ELR (cell line): Measurements from ENCODE around the gene SLC5A11.
A peak's percentile ranks its signal among the peaks of the same experiment; 100 is the strongest.
"Not testable (repeated sequence)": the region's sequence is repeated elsewhere in the genome, so short reads cannot be mapped to it uniquely, and the experiment has no call there.

Experiments used
- DNase-seq: peaks from one replicate; pipeline ENCODE4 v3.0.0-alpha.2; 2015; ENCODE audit warnings: low read depth

The SLC5A11 gene

DNA sequence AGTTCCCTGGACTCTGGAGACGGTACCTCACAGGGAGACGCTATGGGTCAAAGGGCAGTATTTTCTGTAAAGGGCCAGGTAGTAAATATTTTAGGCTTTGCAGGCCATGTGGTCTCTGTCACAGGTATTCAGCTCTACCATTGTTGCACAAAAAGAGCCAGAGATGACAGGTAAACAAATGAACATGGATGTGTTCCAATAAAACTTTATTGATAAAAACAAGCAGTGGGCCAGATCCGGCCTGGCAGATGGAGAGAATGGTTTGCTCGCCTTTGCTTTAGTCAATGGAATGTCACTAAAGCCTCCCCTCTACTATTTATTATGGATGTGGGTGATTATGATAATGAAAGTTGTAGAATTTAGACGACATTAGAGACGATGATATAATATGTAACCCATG is 8.9 kb upstream of the SLC5A11 start:
- no peak for DNase-seq

GRCh38 chr16:24837969-24838368 is 7.8 kb upstream of the SLC5A11 start:
- DNase-seq, result no peak

- peak; percentile 74 for DNase-seq
Measured at GRCh38 chr16:24838554-24839266, 7.1 kb upstream of the SLC5A11 start.

- no peak for DNase-seq
Measured at GRCh38 chr16:24839347-24839972, 6.3 kb upstream of the SLC5A11 start.

DNA sequence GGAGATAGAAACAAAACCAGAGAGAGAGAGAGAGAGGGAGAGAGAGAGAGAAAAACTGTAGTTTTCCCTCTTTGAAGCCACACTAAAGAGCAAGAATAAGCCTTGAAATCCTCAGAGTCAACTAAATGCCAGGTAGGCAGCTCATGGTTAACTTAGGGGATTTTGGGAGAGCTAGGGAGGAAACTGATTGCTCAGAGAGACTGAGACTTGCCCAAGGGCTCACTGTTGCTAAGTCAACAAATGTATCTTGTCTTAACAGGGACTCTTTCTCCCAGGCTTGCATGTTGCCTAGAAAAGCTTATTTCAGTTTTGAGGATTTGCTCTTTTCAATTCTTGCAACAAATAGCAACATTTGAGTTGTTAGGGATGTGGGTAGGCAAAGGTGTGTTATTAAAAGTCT is 4.5 kb upstream of the SLC5A11 start:
- DNase-seq, result no peak

DNA sequence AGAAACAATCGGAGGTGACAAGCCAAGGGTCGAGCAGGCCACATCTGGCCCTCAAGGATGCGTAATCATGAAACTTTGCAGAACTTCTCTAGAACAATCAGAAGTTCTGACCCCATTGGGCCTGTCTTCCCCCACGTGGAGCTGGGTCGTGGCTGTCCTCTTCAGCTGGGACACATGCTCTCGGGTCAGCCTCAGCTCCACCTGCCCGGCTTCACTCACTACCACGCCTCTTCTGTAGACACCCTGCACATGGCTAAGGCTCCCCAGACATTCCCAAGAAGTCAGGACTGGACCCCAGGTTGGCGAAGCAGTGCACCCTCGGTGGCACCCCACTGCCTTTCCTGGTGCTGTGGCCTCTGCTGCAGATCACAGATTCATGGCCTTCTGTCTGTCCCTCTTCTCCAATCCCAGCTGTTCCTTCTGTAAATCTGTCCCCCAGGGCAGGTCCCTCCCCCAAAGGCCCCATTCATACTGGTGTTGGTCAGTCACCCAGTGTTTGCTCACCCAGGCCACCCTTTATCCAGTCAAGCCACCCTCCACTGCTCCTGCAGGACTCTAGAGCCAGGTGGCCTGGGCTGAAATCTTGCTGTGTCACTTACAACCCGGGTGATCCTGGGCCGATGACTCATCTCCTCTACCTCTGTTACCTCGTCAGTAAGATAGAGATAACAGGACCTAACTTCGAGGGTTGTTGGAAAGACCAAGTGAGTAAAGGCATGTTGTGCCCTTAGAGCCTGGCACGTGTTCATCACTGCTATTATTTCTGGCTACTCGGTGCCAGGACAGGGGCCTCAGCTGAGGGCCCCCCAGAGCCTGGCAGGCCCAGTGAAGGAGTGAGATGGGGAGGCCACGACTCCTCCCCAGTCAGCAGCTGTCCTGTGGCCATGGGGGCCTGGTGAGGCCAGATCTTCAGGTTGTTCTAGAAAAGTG is 1.4 kb upstream of the SLC5A11 start:
- DNase-seq, result peak; percentile 47

GRCh38 chr16:24845031-24845365 is 765 bp upstream of the SLC5A11 start:
- not testable (repeated sequence) for DNase-seq

GRCh38 chr16:24846548-24847357 is 990 bp downstream of the SLC5A11 start:
- no peak for DNase-seq

DNA sequence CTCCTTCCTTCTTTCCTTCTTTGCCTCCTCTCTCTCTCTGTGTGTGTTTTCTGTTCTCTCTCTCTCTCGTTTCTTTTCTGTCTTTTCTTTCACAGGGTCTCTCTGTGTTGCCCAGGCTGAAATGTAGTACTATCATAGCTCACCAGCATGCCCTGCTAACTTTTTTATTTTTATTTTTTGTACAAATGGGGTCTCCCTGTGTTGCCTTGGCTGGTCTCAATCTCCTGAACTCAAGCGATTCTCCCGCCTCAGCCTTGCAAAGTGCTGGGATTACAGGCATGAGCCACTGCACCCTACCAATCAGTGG is 1.5 kb downstream of the SLC5A11 start:
- DNase-seq, result no peak

GRCh38 chr16:24848065-24848464 is 2.3 kb downstream of the SLC5A11 start:
- DNase-seq, result peak; percentile 89

GRCh38 chr16:24849641-24850040 is 3.9 kb downstream of the SLC5A11 start:
- DNase-seq, result no peak

- DNase-seq, result peak; percentile 88
Measured at GRCh38 chr16:24850289-24850938, 4.7 kb downstream of the SLC5A11 start.

DNA sequence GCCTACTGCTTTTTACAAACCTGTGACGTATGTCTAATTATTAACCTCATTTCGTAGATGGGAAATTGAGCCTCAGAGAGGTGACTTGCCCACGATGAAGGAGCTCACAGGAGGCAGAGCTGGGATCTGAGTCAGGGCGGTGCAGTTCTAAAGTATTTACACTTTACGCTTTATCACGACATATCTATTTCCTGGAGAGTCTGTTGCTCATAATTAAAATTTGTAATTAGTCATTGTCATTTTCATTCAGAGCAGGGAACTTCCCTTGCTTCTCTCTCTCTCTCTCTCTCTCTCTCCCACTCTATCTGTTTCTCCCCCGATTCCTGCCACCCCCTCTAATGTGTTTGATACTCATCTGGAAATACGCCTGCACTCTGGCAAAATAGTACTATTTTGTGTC is 5.9 kb downstream of the SLC5A11 start:
- DNase-seq, result peak; percentile 93

DNA sequence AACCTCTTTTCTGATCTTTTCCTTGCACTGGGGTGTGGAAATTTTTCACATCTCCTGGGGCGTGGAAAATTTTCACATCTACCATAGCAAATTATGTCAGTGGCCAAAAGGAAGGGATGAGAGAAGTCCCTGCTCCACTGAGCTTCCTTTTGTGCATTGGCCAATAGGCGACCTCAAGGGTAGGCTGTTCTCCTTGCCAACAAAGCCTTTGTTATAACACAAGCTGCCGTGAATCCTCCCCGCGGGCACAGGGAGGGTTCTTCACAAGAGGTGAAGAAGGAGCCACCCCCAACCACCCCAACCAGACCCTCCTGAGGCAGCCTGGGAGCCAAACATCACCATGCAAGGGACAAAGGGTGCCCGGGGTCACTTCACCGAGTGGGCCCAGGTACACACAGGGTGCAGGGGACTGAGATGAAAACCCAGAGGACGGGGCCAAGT is 6.5 kb downstream of the SLC5A11 start:
- peak; percentile 51 for DNase-seq

DNA sequence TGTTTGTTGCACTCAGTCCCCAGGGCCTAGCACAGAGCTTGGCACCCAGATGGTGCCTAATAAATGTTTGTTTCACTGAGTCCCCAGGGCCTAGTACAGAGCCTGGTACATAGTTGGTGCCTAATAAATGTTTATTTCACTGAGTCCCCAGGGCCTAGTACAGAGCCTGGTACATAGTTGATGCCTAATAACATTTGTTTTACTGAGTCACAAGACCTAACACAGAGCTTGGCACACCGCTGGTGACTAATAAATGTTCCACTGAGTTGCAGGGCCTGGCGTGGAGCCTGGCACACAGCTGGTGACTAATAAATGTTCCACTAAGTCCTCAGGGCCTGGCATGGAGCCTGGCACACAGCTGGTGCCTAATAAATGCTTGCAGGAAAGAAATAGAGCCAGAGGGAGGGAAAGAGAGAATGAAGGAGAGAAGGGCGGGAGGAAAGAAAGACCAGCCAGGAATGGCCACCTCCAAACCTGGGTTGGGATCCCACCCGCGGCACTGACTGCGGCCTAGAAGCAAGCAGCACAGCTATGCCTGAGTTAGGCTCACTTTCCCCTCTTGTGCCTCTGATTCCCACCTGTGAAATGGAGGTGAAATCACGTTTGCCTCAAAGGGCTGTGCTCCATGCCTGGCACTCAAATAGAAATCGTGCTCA is 7.5 kb downstream of the SLC5A11 start:
- peak; percentile 49 for DNase-seq

GRCh38 chr16:24853830-24854229 is 8.1 kb downstream of the SLC5A11 start:
- peak; percentile 87 for DNase-seq

DNA sequence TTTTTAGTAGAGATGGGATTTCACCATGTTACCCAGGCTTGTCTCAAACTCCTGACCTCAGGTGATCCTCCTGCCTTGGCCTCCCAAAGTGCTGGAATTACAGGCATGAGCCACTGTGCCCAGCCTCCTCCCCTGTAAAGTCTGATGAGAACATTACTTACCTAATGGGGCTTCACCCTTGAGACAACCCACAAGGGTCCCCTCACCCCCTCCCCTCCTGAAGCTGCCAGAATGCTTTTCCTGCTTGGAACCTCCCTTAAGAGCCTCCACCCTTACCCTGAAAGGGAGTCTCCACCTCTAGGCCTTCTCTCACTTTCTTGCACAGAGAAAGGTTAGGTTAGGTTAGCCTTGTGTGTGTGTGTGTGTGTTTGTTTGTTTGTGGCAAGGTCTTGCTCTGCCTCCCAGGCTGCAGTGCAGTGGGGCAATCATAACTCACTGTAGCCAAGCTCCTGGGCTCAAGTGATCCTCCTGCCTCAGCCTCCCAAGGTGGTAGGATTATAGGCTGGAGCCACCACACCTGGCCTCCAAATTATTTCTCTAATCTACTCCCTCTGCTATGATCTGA is 8.9 kb downstream of the SLC5A11 start:
- DNase-seq, result no peak

DNA sequence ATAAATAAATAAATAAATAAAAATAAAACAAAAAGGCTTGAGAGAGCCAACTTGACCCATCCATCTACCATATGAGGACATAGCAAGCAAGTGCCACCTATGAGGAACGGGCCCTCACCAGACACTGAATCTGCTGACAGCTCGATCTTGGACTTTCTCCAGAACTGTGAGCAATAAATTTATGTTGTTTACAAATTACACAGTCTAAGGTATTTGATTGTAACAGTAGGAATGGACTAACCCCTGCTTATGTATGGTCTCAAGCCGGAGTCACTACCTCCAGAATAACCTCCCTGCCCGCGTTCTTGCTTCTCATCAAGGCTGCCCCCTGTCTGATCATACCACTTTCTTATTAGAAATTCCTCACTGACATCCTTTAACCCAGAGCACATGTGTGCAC is 9.9 kb downstream of the SLC5A11 start:
- peak; percentile 61 for DNase-seq

GRCh38 chr16:24856871-24857270 is 11.1 kb downstream of the SLC5A11 start:
- not testable (repeated sequence) for DNase-seq

- DNase-seq, result peak; percentile 72
Measured at GRCh38 chr16:24858219-24859041, 12.7 kb downstream of the SLC5A11 start.
